Measurements from ENCODE around the gene SLC25A13. TPM values are rescaled to one million over a fixed set of nuclear protein-coding genes. Genes with fewer than 3 reads are reported as not detected.
A peak's percentile ranks its signal among the peaks of the same experiment; 100 is the strongest.
"Not testable (repeated sequence)": the region's sequence is repeated elsewhere in the genome, so short reads cannot be mapped to it uniquely, and the experiment has no call there.

SLC25A13 gene, protein sequence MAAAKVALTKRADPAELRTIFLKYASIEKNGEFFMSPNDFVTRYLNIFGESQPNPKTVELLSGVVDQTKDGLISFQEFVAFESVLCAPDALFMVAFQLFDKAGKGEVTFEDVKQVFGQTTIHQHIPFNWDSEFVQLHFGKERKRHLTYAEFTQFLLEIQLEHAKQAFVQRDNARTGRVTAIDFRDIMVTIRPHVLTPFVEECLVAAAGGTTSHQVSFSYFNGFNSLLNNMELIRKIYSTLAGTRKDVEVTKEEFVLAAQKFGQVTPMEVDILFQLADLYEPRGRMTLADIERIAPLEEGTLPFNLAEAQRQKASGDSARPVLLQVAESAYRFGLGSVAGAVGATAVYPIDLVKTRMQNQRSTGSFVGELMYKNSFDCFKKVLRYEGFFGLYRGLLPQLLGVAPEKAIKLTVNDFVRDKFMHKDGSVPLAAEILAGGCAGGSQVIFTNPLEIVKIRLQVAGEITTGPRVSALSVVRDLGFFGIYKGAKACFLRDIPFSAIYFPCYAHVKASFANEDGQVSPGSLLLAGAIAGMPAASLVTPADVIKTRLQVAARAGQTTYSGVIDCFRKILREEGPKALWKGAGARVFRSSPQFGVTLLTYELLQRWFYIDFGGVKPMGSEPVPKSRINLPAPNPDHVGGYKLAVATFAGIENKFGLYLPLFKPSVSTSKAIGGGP
- 22.8 and 29.7 TPM in 2 replicates for total RNA-seq (2014; rRNA removed; shearing (Covaris generic))

DNA sequence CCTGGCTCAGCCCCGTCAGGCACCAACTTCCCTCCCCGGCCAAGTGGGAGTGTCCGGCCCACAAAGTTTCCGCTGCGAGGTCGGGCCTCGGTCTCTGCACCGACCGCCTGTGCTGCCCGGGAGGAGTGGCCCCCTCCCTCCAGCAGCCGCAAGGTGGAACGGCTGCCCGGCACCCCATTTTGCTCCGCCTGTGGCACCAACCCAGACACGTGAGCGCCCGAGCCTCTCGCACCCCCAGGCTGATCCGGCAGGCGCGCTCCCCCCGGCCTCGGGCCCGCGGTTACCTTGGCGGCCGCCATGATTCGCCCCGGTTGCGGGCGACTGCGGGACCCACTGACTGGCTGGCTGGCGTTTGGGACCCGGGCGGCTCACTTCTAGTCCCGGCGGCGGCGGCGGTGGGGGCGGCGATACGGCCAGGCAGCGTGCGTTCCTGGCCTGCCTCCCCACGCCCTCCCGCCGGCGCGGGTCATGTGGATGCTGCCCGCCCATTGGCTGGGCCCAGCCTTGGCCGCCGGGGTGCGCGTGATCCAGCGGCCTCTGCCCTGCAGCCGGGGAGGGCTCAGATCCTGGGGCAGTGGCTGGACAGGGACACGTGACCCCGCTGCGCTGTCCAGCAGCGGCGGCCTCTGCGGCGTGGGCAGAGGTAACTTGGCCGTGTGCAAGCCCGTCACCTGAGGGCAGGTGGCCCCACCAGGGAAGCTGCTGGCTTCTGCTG, at the start of gene SLC25A13:
Gene SLC25A13 (minus strand): TSS at position 441 of the 715 bp plus-strand sequence. CDS start 142 bp downstream, at position 299.
- peak; percentile 90 for DNase-seq (ENCODE audit: low read depth)

DNA sequence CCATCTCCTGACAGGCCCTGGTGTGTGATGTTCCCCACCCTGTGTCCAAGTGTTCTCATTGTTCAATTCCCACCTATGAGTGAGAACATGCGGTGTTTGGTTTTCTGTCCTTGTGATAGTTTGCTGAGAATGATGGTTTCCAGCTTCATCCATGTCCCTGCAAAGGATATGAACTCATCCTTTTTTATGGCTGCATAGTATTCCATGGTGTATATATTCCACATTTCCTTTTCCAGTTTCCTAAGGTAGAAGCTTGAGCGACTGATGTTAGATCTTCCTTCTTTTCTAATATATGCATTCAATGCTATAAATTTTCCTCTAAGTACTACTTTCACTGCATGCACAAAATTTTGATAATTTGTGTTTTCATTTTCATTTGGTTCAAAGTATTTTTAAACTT, 44.0 kb upstream of the SLC25A13 start:
- not testable (repeated sequence) for DNase-seq (ENCODE audit: low read depth)

DNA sequence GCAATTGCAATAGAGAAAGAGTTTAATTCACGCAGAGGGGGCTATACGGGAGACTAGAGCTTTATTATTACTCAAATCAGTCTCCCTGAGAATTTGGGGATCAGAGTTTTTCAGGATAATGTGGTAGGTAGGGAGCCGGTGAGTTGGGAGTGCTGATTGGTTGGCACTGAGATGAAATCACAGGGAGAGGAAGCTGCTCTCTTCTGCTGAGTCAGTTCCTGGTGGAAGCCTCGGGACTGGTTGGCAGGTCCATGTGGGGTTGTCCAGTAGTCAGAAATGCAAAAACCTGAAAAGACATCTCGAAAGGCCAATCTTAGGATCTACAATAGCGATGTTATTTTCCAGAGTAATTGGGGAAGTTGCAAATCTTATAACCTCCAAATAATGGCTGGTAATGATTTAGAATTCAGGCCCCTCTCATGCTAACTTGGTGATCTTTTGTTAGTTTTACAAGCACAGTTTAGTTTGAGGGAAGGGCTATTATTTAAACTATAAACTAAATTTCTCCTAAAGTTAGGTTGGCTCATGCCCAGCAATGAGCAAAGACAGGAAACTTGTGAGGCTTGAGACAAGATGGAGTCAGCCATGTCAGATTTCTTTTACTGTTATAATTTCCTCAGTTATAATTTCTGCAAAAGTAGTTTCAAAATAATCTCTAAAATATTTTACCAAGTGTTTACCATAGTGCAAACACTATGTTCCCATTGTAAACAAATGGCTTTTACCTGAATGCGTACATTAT, 39.4 kb upstream of the SLC25A13 start:
- peak; percentile 27 for DNase-seq (ENCODE audit: low read depth)

DNA sequence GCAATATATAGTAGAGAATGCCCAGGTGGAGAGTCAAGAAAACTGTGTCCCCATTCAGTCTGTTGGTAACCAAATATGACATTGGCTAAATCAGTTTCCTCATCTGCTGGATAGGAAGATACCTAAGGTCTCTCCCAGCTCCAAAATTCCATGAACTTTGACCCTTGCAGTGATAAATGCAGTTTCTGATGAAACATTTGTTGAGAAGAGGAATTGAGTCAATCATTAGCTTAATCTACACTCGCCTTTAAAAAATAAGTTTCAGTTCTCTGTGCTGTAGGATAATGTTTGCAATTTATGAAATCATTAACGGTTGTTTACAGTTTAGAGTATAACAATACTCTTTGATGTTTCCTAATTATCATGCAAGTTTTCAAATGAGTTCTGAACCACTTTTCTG, 38.0 kb upstream of the SLC25A13 start:
- no peak for DNase-seq (ENCODE audit: low read depth)

DNA sequence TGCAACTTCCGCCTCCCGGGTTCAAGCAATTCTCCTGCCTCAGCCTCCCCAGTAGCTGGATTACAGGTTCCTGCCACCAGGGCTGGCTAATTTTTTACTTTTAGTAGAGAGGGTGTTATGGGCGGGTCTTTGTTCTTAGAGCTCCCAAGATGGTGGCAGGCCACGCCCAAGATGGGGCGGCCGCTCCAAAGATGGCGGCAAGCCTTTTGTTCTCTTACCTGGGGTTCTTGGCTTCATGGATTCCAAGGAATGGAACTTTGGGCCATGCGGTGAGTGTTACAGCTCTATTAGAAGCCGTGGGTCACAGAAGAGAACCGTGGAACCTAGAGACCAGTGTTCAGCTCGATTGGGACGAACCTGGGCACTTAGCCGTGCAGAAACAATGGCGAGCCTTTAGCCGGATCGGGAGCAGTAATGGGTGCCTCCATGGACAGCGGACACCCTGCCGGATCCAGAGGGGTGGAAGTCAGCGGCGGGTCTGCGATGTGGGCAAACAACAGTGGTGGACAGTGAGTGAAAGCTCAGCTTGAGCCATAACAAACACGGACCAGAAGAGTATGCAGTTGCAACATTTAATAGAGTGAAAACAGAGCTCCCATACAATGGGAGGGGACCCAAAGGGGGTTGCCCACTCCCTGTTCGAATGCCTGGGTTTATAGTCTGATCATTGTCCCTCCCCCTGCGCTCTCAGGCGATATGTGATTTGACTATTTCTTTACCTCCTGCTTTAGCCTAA, 36.5 kb upstream of the SLC25A13 start:
- DNase-seq (ENCODE audit: low read depth): not testable (repeated sequence)

DNA sequence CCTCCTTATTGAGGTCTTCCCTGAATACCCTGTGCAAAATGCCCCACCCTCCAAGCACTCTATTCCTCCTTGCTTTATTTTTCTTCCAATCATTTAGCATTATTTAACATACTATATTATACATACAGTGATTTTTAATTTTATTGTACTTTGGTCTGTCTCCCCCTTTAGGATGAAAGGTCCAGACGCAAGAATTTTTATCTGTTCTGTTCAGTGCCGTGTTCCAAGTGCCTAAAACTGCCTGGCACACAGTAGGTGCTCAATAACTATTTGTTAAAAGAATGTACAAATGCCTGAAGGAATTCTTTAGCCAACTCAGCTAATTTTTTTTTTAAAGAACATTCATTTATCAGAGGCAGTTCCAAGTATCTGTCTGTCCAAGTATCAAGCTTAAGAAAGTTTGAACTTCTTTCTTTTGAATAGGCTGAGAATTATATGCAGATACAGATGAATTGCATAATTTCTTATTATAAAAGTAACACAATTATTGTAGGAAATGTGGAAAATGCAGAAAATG, 34.1 kb upstream of the SLC25A13 start:
- no peak for DNase-seq (ENCODE audit: low read depth)

DNA sequence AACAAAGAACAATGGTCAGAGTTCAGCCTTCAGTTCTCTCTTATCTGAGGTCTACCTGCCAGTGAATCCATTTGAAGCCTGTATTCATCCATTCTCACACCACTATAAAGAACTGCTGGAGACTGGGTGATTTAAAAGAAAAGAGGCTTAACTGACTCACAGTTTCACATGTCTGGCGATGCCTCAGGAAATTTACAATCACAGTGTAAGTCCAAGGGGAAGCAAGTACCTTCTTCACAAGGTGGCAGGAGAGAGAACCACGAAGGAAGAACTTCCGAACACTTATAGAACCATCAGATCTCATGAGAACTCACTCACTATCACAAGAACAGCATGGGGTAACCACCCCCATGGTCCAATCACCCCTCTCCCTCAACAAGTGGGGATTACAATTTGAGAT, 33.0 kb upstream of the SLC25A13 start:
- DNase-seq (ENCODE audit: low read depth): peak; percentile 6

DNA sequence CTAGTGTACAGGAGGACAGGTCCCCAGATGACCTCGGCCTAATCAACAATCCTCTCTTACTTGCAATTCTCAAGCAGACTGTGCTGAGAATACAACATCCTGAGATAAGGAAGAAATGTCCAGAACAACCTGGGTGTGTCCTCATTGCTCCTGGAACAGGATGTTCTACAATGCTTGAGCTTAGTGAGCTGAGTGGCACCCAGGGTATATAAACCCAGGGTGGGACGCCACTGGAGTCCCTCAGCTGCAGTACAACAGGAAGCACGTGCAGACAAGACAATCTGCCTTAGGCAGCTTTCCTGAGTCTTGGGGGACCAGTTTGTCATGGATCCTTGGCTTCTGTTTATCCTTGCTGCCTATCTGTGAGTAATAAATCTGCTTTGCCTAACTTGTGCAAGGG, 27.7 kb upstream of the SLC25A13 start:
- DNase-seq (ENCODE audit: low read depth): no peak

DNA sequence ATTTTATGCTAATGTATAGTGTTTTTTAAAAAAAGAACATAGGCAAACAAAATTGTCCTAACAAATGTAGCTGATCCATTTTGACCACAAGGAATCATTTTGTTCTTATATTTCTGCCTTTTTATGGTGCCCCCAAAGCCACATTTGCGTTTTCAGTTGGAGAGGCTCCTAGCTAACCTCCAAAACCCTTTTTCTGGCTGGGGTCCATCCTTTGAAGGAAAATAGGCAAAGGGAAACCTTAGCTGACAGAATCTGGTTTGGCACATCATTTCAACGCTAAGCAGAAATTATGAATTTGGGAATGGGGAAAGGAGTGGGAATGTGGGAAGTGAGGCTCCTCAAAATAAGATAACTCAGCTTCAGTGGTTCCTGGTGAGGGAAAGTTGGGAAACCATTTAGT, 25.6 kb upstream of the SLC25A13 start:
- no peak for DNase-seq (ENCODE audit: low read depth)

DNA sequence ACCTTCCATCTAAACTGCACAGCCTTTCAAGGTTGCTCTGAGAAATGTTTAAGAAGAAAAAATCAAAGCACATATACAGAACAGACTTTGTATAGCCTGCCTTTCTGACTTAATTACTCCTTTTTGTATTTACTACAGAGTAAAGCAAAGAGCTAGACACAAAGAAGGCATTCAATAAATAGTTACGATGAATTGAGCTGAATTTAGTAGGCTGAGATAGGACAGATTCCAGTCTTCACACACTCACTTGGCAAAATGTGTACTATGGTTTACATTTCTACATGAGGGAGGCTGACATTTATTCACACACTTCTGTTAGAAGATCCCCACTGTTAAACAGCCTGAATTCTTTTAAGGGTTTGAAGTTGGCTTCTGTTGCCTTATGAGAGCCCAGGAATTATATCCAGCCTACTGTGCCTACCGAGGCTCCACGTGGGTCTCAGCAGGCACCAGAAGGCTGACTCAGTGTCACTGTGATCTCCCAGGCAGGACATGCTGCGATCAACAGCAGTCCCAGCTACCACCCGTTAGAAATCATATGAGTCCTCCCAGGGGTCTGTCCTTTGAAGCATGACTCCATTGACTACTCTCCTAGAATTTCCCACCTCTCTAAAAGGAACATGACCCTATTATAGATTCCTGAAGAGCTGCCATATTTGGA, 24.5 kb upstream of the SLC25A13 start:
- no peak for DNase-seq (ENCODE audit: low read depth)

DNA sequence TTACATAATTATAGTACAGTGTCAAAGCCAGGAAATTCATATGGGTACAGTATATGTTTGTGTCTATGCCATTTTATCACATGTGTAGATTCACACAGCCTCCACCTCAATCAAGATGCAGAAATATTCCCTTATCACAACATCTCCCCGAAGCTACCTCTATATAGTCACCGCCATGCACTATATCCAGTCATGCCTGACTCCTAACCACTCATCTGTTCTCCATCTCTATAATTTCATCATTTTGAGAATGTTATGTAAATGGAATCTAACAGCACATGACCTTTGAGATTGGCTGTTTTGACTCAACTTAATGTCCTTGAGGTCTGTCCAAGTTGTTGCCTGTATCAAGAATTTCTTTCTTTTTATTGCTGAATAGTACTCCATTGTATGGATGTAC, 22.3 kb upstream of the SLC25A13 start:
- no peak for DNase-seq (ENCODE audit: low read depth)

DNA sequence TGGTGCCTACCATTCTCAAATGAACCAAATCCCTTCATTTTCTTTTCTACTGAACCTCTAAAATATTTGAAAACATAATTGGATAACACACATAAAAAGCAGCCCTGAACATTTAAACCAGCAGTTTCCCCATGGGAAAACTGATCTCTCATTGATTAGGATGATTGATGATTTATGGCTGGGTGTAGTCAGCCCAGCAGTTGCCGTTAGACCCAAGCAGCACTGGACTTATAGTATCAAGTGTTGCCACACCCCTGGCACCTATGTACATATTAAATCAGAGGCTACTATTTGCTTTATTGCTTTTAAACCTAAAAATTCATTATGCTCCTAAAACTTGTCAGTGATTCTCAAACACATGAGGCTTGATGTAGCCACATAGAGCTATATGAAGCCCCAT, 20.2 kb upstream of the SLC25A13 start:
- DNase-seq (ENCODE audit: low read depth): no peak

DNA sequence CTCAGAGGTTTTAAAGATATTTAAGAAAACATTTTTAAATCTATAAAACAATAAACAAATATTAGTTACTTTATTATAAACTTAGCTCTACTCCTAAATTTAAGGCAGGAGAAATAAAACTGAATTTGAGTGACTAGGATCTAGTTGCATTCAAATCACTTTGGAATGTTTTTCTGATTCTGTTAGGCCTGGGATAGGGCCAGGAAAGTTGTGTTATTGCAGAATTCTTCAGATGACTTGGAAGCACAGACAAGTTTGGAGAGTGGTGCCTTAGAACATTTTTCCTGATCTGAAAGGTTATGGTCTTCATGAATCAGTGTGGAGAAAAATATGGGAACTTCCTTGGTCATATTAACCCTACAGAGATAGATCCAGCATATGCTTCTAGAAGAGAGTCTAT, 15.6 kb upstream of the SLC25A13 start:
- no peak for DNase-seq (ENCODE audit: low read depth)

DNA sequence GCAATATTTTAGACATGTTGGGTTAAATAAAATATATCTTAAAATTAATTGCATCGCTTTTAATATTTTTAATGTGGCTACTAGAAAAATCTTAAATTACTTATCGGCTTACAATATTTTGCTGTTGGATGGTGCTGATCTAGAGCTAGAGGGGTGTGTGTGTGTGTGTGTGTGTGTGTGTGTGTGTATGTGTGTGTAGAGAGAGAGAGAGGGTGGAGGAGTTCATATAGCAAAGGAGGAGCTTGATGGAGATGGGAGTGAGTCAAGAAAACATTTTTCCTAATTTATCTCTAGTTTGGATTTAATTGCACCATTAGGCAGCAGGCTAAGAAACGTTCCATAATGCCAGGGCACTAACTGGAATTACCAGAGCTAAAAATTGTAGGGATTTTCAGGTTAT, 10.4 kb upstream of the SLC25A13 start:
- no peak for DNase-seq (ENCODE audit: low read depth)

DNA sequence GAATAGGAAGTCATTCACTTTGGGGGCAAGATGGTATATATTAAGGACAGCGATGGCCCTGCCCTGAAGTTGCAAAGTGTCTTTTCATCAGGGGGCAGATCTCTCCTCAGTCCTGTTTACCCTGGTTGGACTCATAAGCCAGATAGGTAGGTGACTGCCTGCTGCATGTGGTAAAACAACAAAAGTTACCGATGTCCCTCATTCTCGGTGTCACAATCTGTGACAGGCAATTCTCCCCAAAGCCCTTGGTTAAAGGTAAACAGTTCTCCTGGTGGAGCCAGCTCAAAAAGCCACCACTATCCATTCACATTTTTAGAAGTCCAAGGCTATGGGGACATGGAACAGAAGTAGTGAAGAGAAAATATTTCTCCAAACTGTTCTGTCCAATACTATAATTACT, 9.9 kb upstream of the SLC25A13 start:
- DNase-seq (ENCODE audit: low read depth): no peak

DNA sequence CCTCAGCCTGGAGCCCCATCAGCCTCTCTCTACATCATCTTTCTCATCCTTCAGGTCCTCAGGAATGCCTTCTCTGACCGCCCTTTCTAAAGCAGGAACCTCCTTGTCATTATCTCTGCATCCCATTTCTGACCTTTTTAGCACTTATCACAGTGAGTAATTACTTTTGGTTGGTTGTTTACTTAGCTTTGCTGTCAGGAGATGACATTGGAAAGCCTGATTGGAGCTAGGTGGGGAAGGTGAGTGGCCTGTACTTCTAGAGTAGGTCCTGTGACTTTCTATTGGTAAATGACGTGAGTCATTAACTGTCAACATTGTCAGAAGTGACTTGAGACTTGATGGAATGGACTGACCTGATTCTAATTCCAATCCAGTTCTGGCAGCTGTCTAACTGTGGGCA, 9.3 kb upstream of the SLC25A13 start:
- DNase-seq (ENCODE audit: low read depth): no peak

DNA sequence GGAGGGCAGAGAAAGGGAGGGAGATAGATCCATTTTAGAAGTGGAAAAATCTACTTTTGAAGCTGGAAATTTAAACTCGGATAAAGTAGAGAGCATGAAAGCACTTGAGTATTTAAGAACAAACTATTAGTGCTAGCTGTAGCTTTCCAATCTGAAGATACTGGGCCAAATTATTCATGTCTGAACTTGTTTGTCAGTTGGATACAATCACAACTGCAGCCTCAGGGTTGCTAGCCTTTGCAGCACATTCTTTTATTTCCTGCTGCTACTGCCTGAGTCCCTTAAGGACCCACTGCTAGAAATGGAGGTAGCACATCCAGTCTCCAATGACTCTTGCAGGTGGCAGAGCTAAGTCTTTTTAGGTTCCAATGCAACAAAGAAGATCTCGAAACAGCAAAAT, 8.3 kb upstream of the SLC25A13 start:
- no peak for DNase-seq (ENCODE audit: low read depth)

DNA sequence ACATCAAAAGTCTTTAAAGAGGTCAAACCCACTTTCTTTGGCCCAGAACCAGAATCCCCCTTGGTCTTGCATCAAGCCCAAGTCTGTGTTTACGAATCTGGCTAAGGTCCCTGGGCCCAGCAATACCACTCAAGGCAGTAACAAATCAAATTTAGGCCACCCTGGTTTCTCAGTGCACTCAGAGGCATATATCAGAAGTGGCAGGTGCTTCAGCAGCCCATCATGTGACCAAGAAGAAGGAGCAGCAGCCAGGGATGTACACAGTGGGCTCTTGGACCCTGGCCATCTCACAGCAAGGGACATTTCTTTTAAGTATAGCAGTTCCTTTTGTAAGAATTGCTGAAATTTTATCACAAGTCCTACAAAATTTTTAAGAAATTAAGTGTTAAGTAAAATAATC, 7.3 kb upstream of the SLC25A13 start:
- DNase-seq (ENCODE audit: low read depth): no peak

DNA sequence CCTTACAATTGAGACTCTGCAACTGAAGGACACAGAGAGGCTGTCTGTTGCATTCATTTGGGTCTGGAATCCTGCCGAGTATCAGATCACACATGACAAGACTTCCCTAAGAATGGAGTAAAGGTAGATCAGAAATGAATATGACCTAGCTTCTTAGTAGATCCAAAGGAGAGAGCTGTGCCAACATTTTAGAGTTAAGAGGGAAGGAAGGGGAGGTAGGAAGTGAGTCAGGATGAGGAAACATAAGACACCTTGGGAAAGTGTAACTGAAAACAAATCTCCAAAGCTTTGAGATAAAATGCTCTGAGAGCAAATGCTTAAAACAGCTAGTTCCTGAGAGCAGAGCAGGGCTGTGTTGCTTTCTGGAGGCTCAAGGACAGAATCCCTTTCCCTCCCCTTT, 6.1 kb upstream of the SLC25A13 start:
- peak; percentile 25 for DNase-seq (ENCODE audit: low read depth)

DNA sequence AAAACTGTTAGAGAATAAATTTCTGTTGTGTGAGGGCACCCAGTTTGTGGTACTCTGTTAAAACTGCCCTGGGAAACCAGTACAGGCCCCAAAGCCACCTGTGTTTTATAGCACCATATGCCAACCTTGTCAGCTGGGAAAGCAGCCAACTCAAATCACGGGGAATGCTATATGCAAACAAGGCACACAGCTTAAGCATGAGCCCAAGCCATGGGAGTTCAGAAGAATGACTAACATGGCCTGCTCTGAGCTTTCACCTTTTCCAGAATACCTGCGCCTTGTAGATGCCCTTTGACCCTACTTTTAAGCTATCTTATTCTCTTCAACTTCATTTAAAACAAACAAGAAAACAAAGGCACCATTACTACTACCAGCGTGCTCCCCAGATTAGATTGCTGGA, 5.5 kb upstream of the SLC25A13 start:
- no peak for DNase-seq (ENCODE audit: low read depth)

Data from M059J (cell line).